ENCODE results near the gene HRAS. TPM values are rescaled to one million over a fixed set of nuclear protein-coding genes. Genes with fewer than 3 reads are reported as not detected.

The HRAS gene
- total and polyA plus RNA-seq, 2 donors (not counting 3 experiments of a cell fraction or from before 2014, with no cell fraction given), result 103 to 109 TPM

GRCh38 chr11:484616-485015 lies 50.8 kb downstream of the HRAS start:
- H3K36me3 ChIP-seq (ENCODE audit: control insufficient read depth in 2 of 2, extremely low read depth in 1 of 2, insufficient read depth in 2 of 2, low read length in 2 of 2), result no peaks in the 10 kb centered on the region
- no peak overlapping the region for H2AFZ ChIP-seq (ENCODE audit: low read depth, low read length)
- H3K27ac ChIP-seq (ENCODE audit: insufficient read depth, low read depth, low read length), result no peak overlapping the region
- intact Hi-C loops (cut with micrococcal nuclease) (no loop called here), dilution Hi-C loops (cut with MboI; ENCODE audit: extremely low pct_ligation_motif_present, low sequenced_read_pairs) (no loop called here)
- H3K4me3 ChIP-seq (replicated peaks in 1 of 3; ENCODE audit: insufficient read depth in 1 of 3, low read depth in 1 of 3, low read length in 3 of 3), result no peak overlapping the region
- no peak overlapping the region for H3K9ac ChIP-seq (replicated peaks; ENCODE audit: extremely low read depth, insufficient read depth, low read length)
- no peaks in the 10 kb centered on the region for H4K20me1 ChIP-seq (replicated peaks; ENCODE audit: control insufficient read depth, extremely low read depth, insufficient read depth, low read length)
- FAIRE-seq (no peak), DNase-seq (ENCODE audit: low read depth, low spot score) (no peak)
- H3K4me1 ChIP-seq (ENCODE audit: control insufficient read depth, extremely low read depth, insufficient read depth, low read length), result no peaks in the 10 kb centered on the region
- H3K9me3 ChIP-seq (replicated peaks; ENCODE audit: control insufficient read depth, insufficient read depth, low read length), result no peaks in the 10 kb centered on the region
- POLR2A ChIA-PET, result no interaction called here
- H3K4me2 ChIP-seq (ENCODE audit: insufficient read depth, low read length), result no peak overlapping the region
- peaks cover 4% of the 10 kb centered on the region for H3K79me2 ChIP-seq (ENCODE audit: control insufficient read depth, insufficient read depth, low read length)
- BruUV-seq (replicated peaks), result no TSS peak
- H3K9me1 ChIP-seq (replicated peaks; ENCODE audit: control insufficient read depth, extremely low read depth, insufficient read depth, low read length), result no peaks in the 10 kb centered on the region
- no peaks in the 10 kb centered on the region for H3K27me3 ChIP-seq (ENCODE audit: control insufficient read depth in 2 of 2, insufficient read depth in 2 of 2, low read length in 2 of 2)
- CTCF ChIA-PET, result no interaction called here
- TF ChIP-seq MAX (IDR thresholded peaks at IDR 0.05; ENCODE audit: insufficient read depth, insufficient read length), result no peak
- no peak for TF ChIP-seq MYC (IDR thresholded peaks at IDR 0.05; ENCODE audit: low read depth, low read length)
- no peak for TF ChIP-seq CTCF (IDR thresholded peaks at IDR 0.05; ENCODE audit: extremely low read depth in 1 of 2, insufficient read depth in 1 of 2, low read depth in 1 of 2, low read length in 2 of 2)
- TF ChIP-seq EZH2 (IDR thresholded peaks at IDR 0.05; ENCODE audit: borderline replicate concordance, low read depth, low read length, severe bottlenecking), result no peak
- TF ChIP-seq POLR2AphosphoS5 (IDR thresholded peaks at IDR 0.05; ENCODE audit: insufficient read depth, low read depth, low read length), result no peak

MicroRNAs within 50 kb of the gene (microRNA counts, 767-probe panel; counts per million panel counts)
- microRNA hsa-miR-210, result 723 counts per million, percentile 96 among the panel's probes with 10 or more counts

Small RNA genes lying within 50 kb of the gene (microRNA-seq; reads per million reads assigned to microRNA genes)
- gene MIR210 (ENCODE audit: borderline number of aligned reads, borderline replicate concordance), result 43.4 reads per million, percentile 45 among the genes with 10 or more reads in this experiment

Small RNA genes lying within 50 kb of the gene (small RNA-seq; reads per million reads assigned to genes)
- 7.0 reads per million, percentile 50 among the genes with 10 or more reads in this experiment for gene MIR210 (ENCODE audit: insufficient read depth, insufficient read length, low read depth, low replicate concordance)

Other genes with a start within 250 kb of the HRAS start
- 42.4 and 48.1 TPM in 2 replicates for gene PGGHG, start 246.4 kb downstream of the HRAS start, total RNA-seq
- gene PGGHG, start 246.4 kb downstream of the HRAS start, polyA plus RNA-seq, result 31.6 and 37.9 TPM in 2 replicates
- gene IFITM5, start 236.1 kb downstream of the HRAS start, total RNA-seq, result not detected in 2 replicates
- not detected in 2 replicates for gene IFITM5, start 236.1 kb downstream of the HRAS start, polyA plus RNA-seq
- gene IFITM2, start 227.8 kb downstream of the HRAS start, total RNA-seq, result 219 and 263 TPM in 2 replicates
- gene IFITM2, start 227.8 kb downstream of the HRAS start, polyA plus RNA-seq, result 1,135 and 1,428 TPM in 2 replicates
- 4.0 and 11.5 TPM in 2 replicates for gene IFITM1, start 221.5 kb downstream of the HRAS start, total RNA-seq
- gene IFITM1, start 221.5 kb downstream of the HRAS start, polyA plus RNA-seq, result 24.6 and 34.1 TPM in 2 replicates
- gene IFITM3, start 214.7 kb downstream of the HRAS start, total RNA-seq, result 323 and 416 TPM in 2 replicates
- gene IFITM3, start 214.7 kb downstream of the HRAS start, polyA plus RNA-seq, result 950 and 1,150 TPM in 2 replicates
- 5.2 and 9.6 TPM in 2 replicates for gene B4GALNT4, start 166.1 kb downstream of the HRAS start, total RNA-seq
- gene B4GALNT4, start 166.1 kb downstream of the HRAS start, polyA plus RNA-seq, result 7.9 and 9.2 TPM in 2 replicates
- gene PKP3, start 141.4 kb downstream of the HRAS start, total RNA-seq, result 0.27 and 0.30 TPM in 2 replicates
- gene PKP3, start 141.4 kb downstream of the HRAS start, polyA plus RNA-seq, result 0.33 and 0.59 TPM in 2 replicates
- 51.9 and 52.3 TPM in 2 replicates for gene SIGIRR, start 120.6 kb downstream of the HRAS start, total RNA-seq
- 70.9 and 104 TPM in 2 replicates for gene SIGIRR, start 120.6 kb downstream of the HRAS start, polyA plus RNA-seq
- 0.12 TPM in 1 of 2 replicates, not detected in the other for gene ANO9, start 93.6 kb downstream of the HRAS start, total RNA-seq
- gene ANO9, start 93.6 kb downstream of the HRAS start, polyA plus RNA-seq, result 0.23 and 0.32 TPM in 2 replicates
- gene PTDSS2, start 85.3 kb downstream of the HRAS start, total RNA-seq, result 41.4 and 44.2 TPM in 2 replicates
- 46.8 and 60.8 TPM in 2 replicates for gene PTDSS2, start 85.3 kb downstream of the HRAS start, polyA plus RNA-seq
- gene RNH1, start 28.3 kb downstream of the HRAS start, total RNA-seq, result 143 and 144 TPM in 2 replicates
- gene RNH1, start 28.3 kb downstream of the HRAS start, polyA plus RNA-seq, result 198 and 276 TPM in 2 replicates
- 0.55 and 0.90 TPM in 2 replicates for gene LRRC56, start 2.0 kb upstream of the HRAS start, total RNA-seq
- 0.47 and 0.64 TPM in 2 replicates for gene LRRC56, start 2.0 kb upstream of the HRAS start, polyA plus RNA-seq
- 1.8 and 2.1 TPM in 2 replicates for gene LMNTD2, start 25.2 kb upstream of the HRAS start, total RNA-seq
- 2.6 and 3.9 TPM in 2 replicates for gene LMNTD2, start 25.2 kb upstream of the HRAS start, polyA plus RNA-seq
- 12.2 and 14.1 TPM in 2 replicates for gene RASSF7, start 25.4 kb upstream of the HRAS start, total RNA-seq
- 19.9 and 27.9 TPM in 2 replicates for gene RASSF7, start 25.4 kb upstream of the HRAS start, polyA plus RNA-seq
- 38.8 and 39.4 TPM in 2 replicates for gene PHRF1, start 40.9 kb upstream of the HRAS start, total RNA-seq
- gene PHRF1, start 40.9 kb upstream of the HRAS start, polyA plus RNA-seq, result 14.2 and 14.8 TPM in 2 replicates
- 12.3 and 14.7 TPM in 2 replicates for gene IRF7, start 80.4 kb upstream of the HRAS start, total RNA-seq
- gene IRF7, start 80.4 kb upstream of the HRAS start, polyA plus RNA-seq, result 12.6 and 23.3 TPM in 2 replicates
- gene CDHR5, start 89.4 kb upstream of the HRAS start, total RNA-seq, result not detected in 2 replicates
- not detected in 2 replicates for gene CDHR5, start 89.4 kb upstream of the HRAS start, polyA plus RNA-seq
- not detected in 2 replicates for gene SCT, start 91.6 kb upstream of the HRAS start, total RNA-seq
- gene SCT, start 91.6 kb upstream of the HRAS start, polyA plus RNA-seq, result not detected in 2 replicates
- gene DRD4, start 101.7 kb upstream of the HRAS start, total RNA-seq, result 0.24 TPM in 1 of 2 replicates, not detected in the other
- not detected in 2 replicates for gene DRD4, start 101.7 kb upstream of the HRAS start, polyA plus RNA-seq
- 50.3 and 55.7 TPM in 2 replicates for gene DEAF1, start 159.6 kb upstream of the HRAS start, total RNA-seq
- 43.6 and 45.5 TPM in 2 replicates for gene DEAF1, start 159.6 kb upstream of the HRAS start, polyA plus RNA-seq
- gene TMEM80, start 160.2 kb upstream of the HRAS start, total RNA-seq, result 24.1 and 26.6 TPM in 2 replicates
- gene TMEM80, start 160.2 kb upstream of the HRAS start, polyA plus RNA-seq, result 17.9 and 21.2 TPM in 2 replicates
- 6.0 and 12.5 TPM in 2 replicates for gene EPS8L2, start 170.7 kb upstream of the HRAS start, total RNA-seq
- gene EPS8L2, start 170.7 kb upstream of the HRAS start, polyA plus RNA-seq, result 5.2 and 5.9 TPM in 2 replicates
- 287 and 294 TPM in 2 replicates for gene TALDO1, start 211.9 kb upstream of the HRAS start, total RNA-seq
- 184 and 211 TPM in 2 replicates for gene TALDO1, start 211.9 kb upstream of the HRAS start, polyA plus RNA-seq
- 78.5 and 83.1 TPM in 2 replicates for gene GATD1, start 241.9 kb upstream of the HRAS start, total RNA-seq
- 70.6 and 90.8 TPM in 2 replicates for gene GATD1, start 241.9 kb upstream of the HRAS start, polyA plus RNA-seq

All from endothelial cell of umbilical vein (primary cell).